ENCODE results near the gene ALOX15.

DNA sequence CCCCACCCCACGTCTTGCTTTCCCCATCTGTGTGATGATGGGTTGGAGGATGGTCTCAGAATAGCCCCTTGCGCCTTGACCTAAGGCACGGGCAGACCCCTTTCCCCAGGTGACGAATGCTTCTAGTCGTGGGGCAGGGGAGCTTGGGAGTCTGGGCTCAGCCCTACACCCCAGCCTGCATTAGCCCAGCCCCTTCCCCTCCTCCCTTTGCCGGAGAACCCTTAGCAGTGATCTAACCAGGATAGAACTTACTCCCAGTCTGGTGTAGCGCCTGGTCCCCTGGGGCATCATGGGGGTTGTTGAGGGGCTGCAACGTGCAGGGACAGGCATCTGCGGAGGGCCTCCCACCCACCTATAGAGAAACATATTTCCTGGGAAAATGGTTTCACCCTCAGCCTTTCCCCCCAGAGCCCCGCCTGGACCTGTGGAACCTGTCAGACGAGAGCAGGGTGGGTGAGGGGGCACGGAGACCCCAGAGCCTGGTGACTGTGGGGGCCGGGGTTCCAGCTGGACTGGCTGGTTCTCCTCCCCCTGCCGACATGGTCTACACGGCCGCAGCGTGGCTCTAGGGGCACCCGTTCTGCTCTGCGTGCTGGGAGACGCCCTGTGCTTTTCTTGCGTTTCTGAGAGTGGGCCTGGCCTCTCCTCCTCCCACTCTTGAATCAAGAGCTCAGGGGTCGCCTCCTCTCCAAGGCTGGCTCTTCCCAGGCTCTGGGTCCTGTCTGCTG lies 52.4 kb downstream of the ALOX15 start:
- TF ChIP-seq, protein P1, sequence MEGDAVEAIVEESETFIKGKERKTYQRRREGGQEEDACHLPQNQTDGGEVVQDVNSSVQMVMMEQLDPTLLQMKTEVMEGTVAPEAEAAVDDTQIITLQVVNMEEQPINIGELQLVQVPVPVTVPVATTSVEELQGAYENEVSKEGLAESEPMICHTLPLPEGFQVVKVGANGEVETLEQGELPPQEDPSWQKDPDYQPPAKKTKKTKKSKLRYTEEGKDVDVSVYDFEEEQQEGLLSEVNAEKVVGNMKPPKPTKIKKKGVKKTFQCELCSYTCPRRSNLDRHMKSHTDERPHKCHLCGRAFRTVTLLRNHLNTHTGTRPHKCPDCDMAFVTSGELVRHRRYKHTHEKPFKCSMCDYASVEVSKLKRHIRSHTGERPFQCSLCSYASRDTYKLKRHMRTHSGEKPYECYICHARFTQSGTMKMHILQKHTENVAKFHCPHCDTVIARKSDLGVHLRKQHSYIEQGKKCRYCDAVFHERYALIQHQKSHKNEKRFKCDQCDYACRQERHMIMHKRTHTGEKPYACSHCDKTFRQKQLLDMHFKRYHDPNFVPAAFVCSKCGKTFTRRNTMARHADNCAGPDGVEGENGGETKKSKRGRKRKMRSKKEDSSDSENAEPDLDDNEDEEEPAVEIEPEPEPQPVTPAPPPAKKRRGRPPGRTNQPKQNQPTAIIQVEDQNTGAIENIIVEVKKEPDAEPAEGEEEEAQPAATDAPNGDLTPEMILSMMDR (IDR thresholded peaks at IDR 0.05) = no peak
- TF ChIP-seq POLR2A (IDR thresholded peaks at IDR 0.05) = no peak
